ENCODE results near the gene TSEN34.
"Not testable (repeated sequence)": the region's sequence is repeated elsewhere in the genome, so short reads cannot be mapped to it uniquely, and the experiment has no call there.

Gene TSEN34

DNA sequence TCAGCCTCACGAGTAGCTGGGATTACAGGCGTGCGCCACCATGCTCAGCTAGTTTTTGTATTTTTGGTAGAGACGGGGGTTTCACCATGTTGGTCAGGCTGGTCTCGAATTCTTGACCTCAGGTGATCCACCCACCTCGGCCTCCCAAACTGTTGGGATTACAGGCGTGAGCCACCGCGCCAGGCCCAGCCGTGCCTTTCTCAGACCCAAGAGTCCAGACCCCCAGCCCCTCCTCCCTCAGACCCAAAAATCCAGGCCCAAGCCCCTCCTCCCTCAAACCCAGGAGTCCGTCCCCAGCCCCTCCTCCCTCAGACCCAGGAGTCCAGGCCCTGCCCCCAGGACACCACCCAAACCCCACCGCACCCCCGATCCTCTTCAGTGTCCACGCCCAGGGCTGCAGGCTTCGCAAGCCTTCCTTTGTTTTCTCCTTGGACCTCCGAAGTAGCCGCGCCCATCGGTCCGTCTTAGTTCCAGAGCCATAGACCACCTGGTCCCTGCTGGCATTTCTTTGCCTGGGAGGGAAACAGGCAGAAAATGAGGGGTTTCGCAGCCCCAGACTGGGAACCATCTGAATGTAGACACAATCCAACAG is 21.9 kb upstream of the TSEN34 start:
- DNase-seq (ENCODE audit: low read depth) = no peak
- no peak overlapping the region for H3K4me3 ChIP-seq (ENCODE audit: low read length)
- TF ChIP-seq CTCF (IDR thresholded peaks at IDR 0.05; ENCODE audit: insufficient read depth, low read depth, low read length, missing control alignments) = no peak

- H3K4me3 ChIP-seq (ENCODE audit: low read length) = peak overlapping the region; percentile 63
- not testable (repeated sequence) for DNase-seq (ENCODE audit: low read depth)
Measured at GRCh38 chr19:54171736-54172431, 19.2 kb upstream of the TSEN34 start.

DNA sequence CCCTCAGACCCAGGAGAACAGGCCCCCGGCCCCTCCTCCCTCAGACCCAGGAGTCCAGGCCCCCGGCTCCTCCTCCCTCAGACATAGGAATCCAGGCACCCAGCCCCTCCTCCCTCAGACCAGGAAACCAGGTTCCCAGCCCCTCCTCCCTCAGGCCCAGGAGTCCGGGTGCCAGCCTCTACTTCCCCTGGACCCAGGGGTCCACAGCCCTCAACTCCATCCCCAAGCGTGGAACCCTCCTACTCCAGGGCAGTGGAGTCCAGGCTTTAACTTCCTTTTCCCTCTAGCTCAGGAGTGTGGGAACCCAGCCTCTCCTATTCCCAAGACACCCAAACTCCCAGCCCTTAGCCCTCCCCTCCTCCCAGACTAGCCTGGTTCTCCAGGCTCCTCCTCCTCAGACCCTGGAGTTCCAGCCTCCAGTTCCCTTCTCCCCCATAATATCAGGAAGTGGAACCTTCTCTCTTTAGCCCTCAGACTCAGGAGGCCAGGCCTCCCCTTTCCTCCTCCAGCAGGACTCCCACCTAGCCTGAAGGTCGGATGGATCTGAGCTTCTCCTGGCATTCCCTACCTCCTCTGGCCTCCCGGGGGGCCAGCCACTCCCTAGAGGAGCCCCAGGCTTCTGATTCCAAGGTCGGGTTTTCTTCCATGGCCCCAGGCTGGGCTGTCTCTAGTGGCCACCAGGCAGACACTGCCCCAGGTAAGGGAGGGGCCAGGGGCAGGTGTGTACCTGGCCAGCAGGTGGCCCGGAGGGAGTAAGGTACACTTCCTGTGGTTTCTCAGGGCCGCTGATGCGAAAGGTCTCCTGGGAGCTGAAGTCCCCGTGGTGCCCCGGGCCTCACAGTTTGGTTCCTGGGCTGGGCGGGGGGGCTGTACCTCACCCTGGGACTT is 18.4 kb upstream of the TSEN34 start, which contains the start of gene TMC4:
TSS of gene TMC4 (minus strand) at position 690 of the 888 bp plus-strand sequence. CDS start at position 647, 43 bp downstream.
- peak; percentile 45 for DNase-seq (ENCODE audit: low read depth)
- peak; percentile 54 for TF ChIP-seq CTCF (IDR thresholded peaks at IDR 0.05; ENCODE audit: insufficient read depth, low read depth, low read length, missing control alignments)
- H3K4me3 ChIP-seq (ENCODE audit: low read length) = peak within 1 kb of the TSS; percentile 63

- no peak for TF ChIP-seq CTCF (IDR thresholded peaks at IDR 0.05; ENCODE audit: insufficient read depth, low read depth, low read length, missing control alignments)
- H3K4me3 ChIP-seq (ENCODE audit: low read length) = peak overlapping the region; percentile 63
- peak; percentile 83 for DNase-seq (ENCODE audit: low read depth)
Measured at GRCh38 chr19:54173359-54173699, 17.8 kb upstream of the TSEN34 start.

GRCh38 chr19:54173951-54174834 is 16.9 kb upstream of the TSEN34 start:
- no peak for TF ChIP-seq CTCF (IDR thresholded peaks at IDR 0.05; ENCODE audit: insufficient read depth, low read depth, low read length, missing control alignments)
- no peak overlapping the region for H3K4me3 ChIP-seq (ENCODE audit: low read length)
- no peak for DNase-seq (ENCODE audit: low read depth)

- TF ChIP-seq CTCF (IDR thresholded peaks at IDR 0.05; ENCODE audit: insufficient read depth, low read depth, low read length, missing control alignments) = no peak
- no peak overlapping the region for H3K4me3 ChIP-seq (ENCODE audit: low read length)
- no peak for DNase-seq (ENCODE audit: low read depth)
Measured at GRCh38 chr19:54178581-54179261, 12.4 kb upstream of the TSEN34 start.

All from epithelial cell of esophagus (primary cell).